ENCODE measurements around the gene SHCBP1L. TPM values are rescaled to one million over a fixed set of nuclear protein-coding genes. Genes with fewer than 3 reads are reported as not detected.
"Not testable (repeated sequence)": the region's sequence is repeated elsewhere in the genome, so short reads cannot be mapped to it uniquely, and the experiment has no call there.

SHCBP1L gene
- total RNA-seq, 1 experiment from 2014 or later, result not detected

- Histone ChIP-seq H3K79me2 (ENCODE audit: low read length) (no peaks in the 10 kb centered on the region), H4K20me1 (ENCODE audit: insufficient read depth, low read depth, low read length) (no peaks in the 10 kb centered on the region), H3K4me1 (ENCODE audit: low read length) (peaks cover 11% of the 10 kb centered on the region), H3K4me3 (ENCODE audit: low read length) (no peak overlapping the region), H2AFZ (ENCODE audit: low read length) (no peak overlapping the region), H3K9me3 (ENCODE audit: low read length) (no peaks in the 10 kb centered on the region), H3K4me2 (ENCODE audit: low read depth, low read length, poor library complexity, severe bottlenecking) (peak overlapping the region; percentile 9), H3K36me3 (ENCODE audit: insufficient read depth, low read length) (no peaks in the 10 kb centered on the region), H3K27ac (ENCODE audit: low read length) (peak overlapping the region; percentile 17), H3K9ac (ENCODE audit: low read length) (no peak overlapping the region), H3K9me2 (replicated peaks; ENCODE audit: insufficient read depth, low read length) (no peaks in the 10 kb centered on the region), H3K27me3 (ENCODE audit: low read length) (no peaks in the 10 kb centered on the region)
- DNase-seq, result peak; percentile 53
Measured at GRCh38 chr1:182927693-182928433, 25.1 kb downstream of the SHCBP1L start.

- Histone ChIP-seq H3K9me2 (replicated peaks; ENCODE audit: insufficient read depth, low read length) (no peaks in the 10 kb centered on the region), H3K4me3 (ENCODE audit: low read length) (no peak overlapping the region), H3K36me3 (ENCODE audit: insufficient read depth, low read length) (no peaks in the 10 kb centered on the region), H3K4me2 (ENCODE audit: low read depth, low read length, poor library complexity, severe bottlenecking) (no peak overlapping the region), H4K20me1 (ENCODE audit: insufficient read depth, low read depth, low read length) (no peaks in the 10 kb centered on the region), H2AFZ (ENCODE audit: low read length) (no peak overlapping the region), H3K27me3 (ENCODE audit: low read length) (no peaks in the 10 kb centered on the region), H3K4me1 (ENCODE audit: low read length) (peaks cover 11% of the 10 kb centered on the region), H3K79me2 (ENCODE audit: low read length) (no peaks in the 10 kb centered on the region), H3K9ac (ENCODE audit: low read length) (no peak overlapping the region), H3K9me3 (ENCODE audit: low read length) (no peaks in the 10 kb centered on the region), H3K27ac (ENCODE audit: low read length) (no peak overlapping the region)
- DNase-seq, result no peak
Measured at GRCh38 chr1:182925661-182926060, 27.3 kb downstream of the SHCBP1L start.

- peaks cover 8% of the 10 kb centered on the region for H3K4me1 ChIP-seq (ENCODE audit: low read length)
- H3K36me3 ChIP-seq (ENCODE audit: insufficient read depth, low read length), result no peaks in the 10 kb centered on the region
- DNase-seq, result no peak
- no peaks in the 10 kb centered on the region for H3K9me3 ChIP-seq (ENCODE audit: low read length)
- H3K4me2 ChIP-seq (ENCODE audit: low read depth, low read length, poor library complexity, severe bottlenecking), result no peak overlapping the region
- no peaks in the 10 kb centered on the region for H3K9me2 ChIP-seq (replicated peaks; ENCODE audit: insufficient read depth, low read length)
- no peak overlapping the region for H2AFZ ChIP-seq (ENCODE audit: low read length)
- H3K27ac ChIP-seq (ENCODE audit: low read length), result no peak overlapping the region
- H3K4me3 ChIP-seq (ENCODE audit: low read length), result no peak overlapping the region
- no peaks in the 10 kb centered on the region for H3K27me3 ChIP-seq (ENCODE audit: low read length)
- H3K79me2 ChIP-seq (ENCODE audit: low read length), result no peaks in the 10 kb centered on the region
- H3K9ac ChIP-seq (ENCODE audit: low read length), result no peak overlapping the region
- no peaks in the 10 kb centered on the region for H4K20me1 ChIP-seq (ENCODE audit: insufficient read depth, low read depth, low read length)
Measured at GRCh38 chr1:182917378-182917777, 35.6 kb downstream of the SHCBP1L start.

GRCh38 chr1:182913401-182913800 is 39.6 kb downstream of the SHCBP1L start:
- no peaks in the 10 kb centered on the region for H3K9me3 ChIP-seq (ENCODE audit: low read length)
- no peak overlapping the region for H3K4me3 ChIP-seq (ENCODE audit: low read length)
- no peak overlapping the region for H3K4me2 ChIP-seq (ENCODE audit: low read depth, low read length, poor library complexity, severe bottlenecking)
- no peak overlapping the region for H3K27ac ChIP-seq (ENCODE audit: low read length)
- no peak for DNase-seq
- H3K27me3 ChIP-seq (ENCODE audit: low read length), result no peaks in the 10 kb centered on the region
- H2AFZ ChIP-seq (ENCODE audit: low read length), result no peak overlapping the region
- no peaks in the 10 kb centered on the region for H3K79me2 ChIP-seq (ENCODE audit: low read length)
- H3K9me2 ChIP-seq (replicated peaks; ENCODE audit: insufficient read depth, low read length), result no peaks in the 10 kb centered on the region
- no peaks in the 10 kb centered on the region for H4K20me1 ChIP-seq (ENCODE audit: insufficient read depth, low read depth, low read length)
- no peaks in the 10 kb centered on the region for H3K36me3 ChIP-seq (ENCODE audit: insufficient read depth, low read length)
- H3K4me1 ChIP-seq (ENCODE audit: low read length), result peaks cover 8% of the 10 kb centered on the region
- no peak overlapping the region for H3K9ac ChIP-seq (ENCODE audit: low read length)

- H3K36me3 ChIP-seq (ENCODE audit: insufficient read depth, low read length), result no peaks in the 10 kb centered on the region
- DNase-seq, result no peak
- no peak overlapping the region for H3K4me3 ChIP-seq (ENCODE audit: low read length)
- no peak overlapping the region for H3K9ac ChIP-seq (ENCODE audit: low read length)
- H3K27me3 ChIP-seq (ENCODE audit: low read length), result no peaks in the 10 kb centered on the region
- H4K20me1 ChIP-seq (ENCODE audit: insufficient read depth, low read depth, low read length), result no peaks in the 10 kb centered on the region
- no peak overlapping the region for H2AFZ ChIP-seq (ENCODE audit: low read length)
- no peaks in the 10 kb centered on the region for H3K79me2 ChIP-seq (ENCODE audit: low read length)
- H3K27ac ChIP-seq (ENCODE audit: low read length), result no peak overlapping the region
- no peaks in the 10 kb centered on the region for H3K4me1 ChIP-seq (ENCODE audit: low read length)
- no peaks in the 10 kb centered on the region for H3K9me2 ChIP-seq (replicated peaks; ENCODE audit: insufficient read depth, low read length)
- H3K4me2 ChIP-seq (ENCODE audit: low read depth, low read length, poor library complexity, severe bottlenecking), result no peak overlapping the region
- H3K9me3 ChIP-seq (ENCODE audit: low read length), result no peaks in the 10 kb centered on the region
Measured at GRCh38 chr1:182910143-182910542, 42.8 kb downstream of the SHCBP1L start.

- Histone ChIP-seq H3K4me3 (ENCODE audit: low read length) (no peak overlapping the region), H3K27ac (ENCODE audit: low read length) (no peak overlapping the region), H3K9me3 (ENCODE audit: low read length) (no peaks in the 10 kb centered on the region), H3K79me2 (ENCODE audit: low read length) (no peaks in the 10 kb centered on the region), H3K4me2 (ENCODE audit: low read depth, low read length, poor library complexity, severe bottlenecking) (no peak overlapping the region), H3K4me1 (ENCODE audit: low read length) (no peaks in the 10 kb centered on the region), H2AFZ (ENCODE audit: low read length) (no peak overlapping the region), H3K36me3 (ENCODE audit: insufficient read depth, low read length) (no peaks in the 10 kb centered on the region), H3K27me3 (ENCODE audit: low read length) (no peaks in the 10 kb centered on the region), H3K9ac (ENCODE audit: low read length) (no peak overlapping the region), H4K20me1 (ENCODE audit: insufficient read depth, low read depth, low read length) (no peaks in the 10 kb centered on the region), H3K9me2 (replicated peaks; ENCODE audit: insufficient read depth, low read length) (no peaks in the 10 kb centered on the region)
- no peak for DNase-seq
Measured at GRCh38 chr1:182909578-182909977, 43.4 kb downstream of the SHCBP1L start.

- Histone ChIP-seq H3K27ac (ENCODE audit: low read length) (no peak overlapping the region), H3K9ac (ENCODE audit: low read length) (no peak overlapping the region), H3K4me2 (ENCODE audit: low read depth, low read length, poor library complexity, severe bottlenecking) (no peak overlapping the region), H3K27me3 (ENCODE audit: low read length) (no peaks in the 10 kb centered on the region), H3K9me3 (ENCODE audit: low read length) (no peaks in the 10 kb centered on the region), H3K36me3 (ENCODE audit: insufficient read depth, low read length) (no peaks in the 10 kb centered on the region), H3K4me1 (ENCODE audit: low read length) (no peaks in the 10 kb centered on the region), H3K79me2 (ENCODE audit: low read length) (no peaks in the 10 kb centered on the region), H3K4me3 (ENCODE audit: low read length) (no peak overlapping the region), H3K9me2 (replicated peaks; ENCODE audit: insufficient read depth, low read length) (no peaks in the 10 kb centered on the region), H4K20me1 (ENCODE audit: insufficient read depth, low read depth, low read length) (no peaks in the 10 kb centered on the region), H2AFZ (ENCODE audit: low read length) (no peak overlapping the region)
- DNase-seq, result no peak
Measured at GRCh38 chr1:182905321-182905720, 47.6 kb downstream of the SHCBP1L start.

- H3K4me2 ChIP-seq (ENCODE audit: low read depth, low read length, poor library complexity, severe bottlenecking); H3K36me3 ChIP-seq (ENCODE audit: insufficient read depth, low read length); H3K79me2 ChIP-seq (ENCODE audit: low read length); H3K4me1 ChIP-seq (ENCODE audit: low read length); H3K9me3 ChIP-seq (ENCODE audit: low read length); H3K27me3 ChIP-seq (ENCODE audit: low read length); H2AFZ ChIP-seq (ENCODE audit: low read length); DNase-seq; H3K9ac ChIP-seq (ENCODE audit: low read length); H3K4me3 ChIP-seq (ENCODE audit: low read length); H4K20me1 ChIP-seq (ENCODE audit: insufficient read depth, low read depth, low read length); H3K27ac ChIP-seq (ENCODE audit: low read length); H3K9me2 ChIP-seq (replicated peaks; ENCODE audit: insufficient read depth, low read length): not testable (repeated sequence)
Measured at GRCh38 chr1:182901946-182902345, 51.0 kb downstream of the SHCBP1L start.
